GM13976 (cell line): ENCODE results near the gene ATP10B.
"Not testable (repeated sequence)": the region's sequence is repeated elsewhere in the genome, so short reads cannot be mapped to it uniquely, and the experiment has no call there.

Experiments
- DNase-seq: peaks from one replicate; pipeline ENCODE4 v3.0.0; 2012; ENCODE audit warnings: low spot score
- in situ Hi-C: fragments of 300-500 bp; cut with MboI; formaldehyde crosslinking; loops from one replicate; pipeline ENCODE4 v1.12.0; 2022; ENCODE audit warnings: low sequenced_read_pairs, mixed read lengths, inconsistent platforms; ENCODE audit not compliant: unreplicated experiment
- TF ChIP-seq, protein P1 (sequence below): IDR thresholded peaks from 2 replicates; pipeline ENCODE4 v1.5.1; 2012; ENCODE audit warnings: borderline replicate concordance, mild to moderate bottlenecking; ENCODE audit not compliant: insufficient read depth; ENCODE audit errors: extremely low read depth, missing control alignments, control extremely low read depth

ATP10B gene, protein sequence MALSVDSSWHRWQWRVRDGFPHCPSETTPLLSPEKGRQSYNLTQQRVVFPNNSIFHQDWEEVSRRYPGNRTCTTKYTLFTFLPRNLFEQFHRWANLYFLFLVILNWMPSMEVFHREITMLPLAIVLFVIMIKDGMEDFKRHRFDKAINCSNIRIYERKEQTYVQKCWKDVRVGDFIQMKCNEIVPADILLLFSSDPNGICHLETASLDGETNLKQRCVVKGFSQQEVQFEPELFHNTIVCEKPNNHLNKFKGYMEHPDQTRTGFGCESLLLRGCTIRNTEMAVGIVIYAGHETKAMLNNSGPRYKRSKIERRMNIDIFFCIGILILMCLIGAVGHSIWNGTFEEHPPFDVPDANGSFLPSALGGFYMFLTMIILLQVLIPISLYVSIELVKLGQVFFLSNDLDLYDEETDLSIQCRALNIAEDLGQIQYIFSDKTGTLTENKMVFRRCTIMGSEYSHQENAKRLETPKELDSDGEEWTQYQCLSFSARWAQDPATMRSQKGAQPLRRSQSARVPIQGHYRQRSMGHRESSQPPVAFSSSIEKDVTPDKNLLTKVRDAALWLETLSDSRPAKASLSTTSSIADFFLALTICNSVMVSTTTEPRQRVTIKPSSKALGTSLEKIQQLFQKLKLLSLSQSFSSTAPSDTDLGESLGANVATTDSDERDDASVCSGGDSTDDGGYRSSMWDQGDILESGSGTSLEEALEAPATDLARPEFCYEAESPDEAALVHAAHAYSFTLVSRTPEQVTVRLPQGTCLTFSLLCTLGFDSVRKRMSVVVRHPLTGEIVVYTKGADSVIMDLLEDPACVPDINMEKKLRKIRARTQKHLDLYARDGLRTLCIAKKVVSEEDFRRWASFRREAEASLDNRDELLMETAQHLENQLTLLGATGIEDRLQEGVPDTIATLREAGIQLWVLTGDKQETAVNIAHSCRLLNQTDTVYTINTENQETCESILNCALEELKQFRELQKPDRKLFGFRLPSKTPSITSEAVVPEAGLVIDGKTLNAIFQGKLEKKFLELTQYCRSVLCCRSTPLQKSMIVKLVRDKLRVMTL (N-terminal part only)

DNA sequence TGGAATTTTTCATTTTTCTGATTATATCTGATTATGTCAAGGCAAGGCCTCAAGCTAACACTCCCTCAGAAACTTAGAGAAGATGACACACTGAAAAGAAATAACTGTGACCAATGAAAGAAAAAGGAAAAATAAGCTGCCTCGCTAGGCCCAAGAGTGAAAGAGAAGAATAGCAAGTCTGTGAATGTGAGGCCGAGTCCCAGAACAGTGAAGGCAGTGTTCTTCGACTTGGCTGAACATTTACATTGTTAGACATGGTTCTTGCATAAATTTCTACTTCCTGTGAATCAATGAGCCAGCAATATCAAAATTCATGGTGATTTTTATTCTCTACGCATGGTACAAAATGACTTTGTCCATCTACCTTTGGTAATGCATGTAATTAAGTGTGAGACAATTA is at the start of gene ATP10B:
ATP10B (minus strand) TSS at position 163 of the 400 bp plus-strand sequence. CDS start 164,137 bp downstream, outside the sequence.
- DNase-seq: no peak
- in situ Hi-C loops: no loop called here
- TF ChIP-seq, protein P1, sequence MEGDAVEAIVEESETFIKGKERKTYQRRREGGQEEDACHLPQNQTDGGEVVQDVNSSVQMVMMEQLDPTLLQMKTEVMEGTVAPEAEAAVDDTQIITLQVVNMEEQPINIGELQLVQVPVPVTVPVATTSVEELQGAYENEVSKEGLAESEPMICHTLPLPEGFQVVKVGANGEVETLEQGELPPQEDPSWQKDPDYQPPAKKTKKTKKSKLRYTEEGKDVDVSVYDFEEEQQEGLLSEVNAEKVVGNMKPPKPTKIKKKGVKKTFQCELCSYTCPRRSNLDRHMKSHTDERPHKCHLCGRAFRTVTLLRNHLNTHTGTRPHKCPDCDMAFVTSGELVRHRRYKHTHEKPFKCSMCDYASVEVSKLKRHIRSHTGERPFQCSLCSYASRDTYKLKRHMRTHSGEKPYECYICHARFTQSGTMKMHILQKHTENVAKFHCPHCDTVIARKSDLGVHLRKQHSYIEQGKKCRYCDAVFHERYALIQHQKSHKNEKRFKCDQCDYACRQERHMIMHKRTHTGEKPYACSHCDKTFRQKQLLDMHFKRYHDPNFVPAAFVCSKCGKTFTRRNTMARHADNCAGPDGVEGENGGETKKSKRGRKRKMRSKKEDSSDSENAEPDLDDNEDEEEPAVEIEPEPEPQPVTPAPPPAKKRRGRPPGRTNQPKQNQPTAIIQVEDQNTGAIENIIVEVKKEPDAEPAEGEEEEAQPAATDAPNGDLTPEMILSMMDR: no peak

DNA sequence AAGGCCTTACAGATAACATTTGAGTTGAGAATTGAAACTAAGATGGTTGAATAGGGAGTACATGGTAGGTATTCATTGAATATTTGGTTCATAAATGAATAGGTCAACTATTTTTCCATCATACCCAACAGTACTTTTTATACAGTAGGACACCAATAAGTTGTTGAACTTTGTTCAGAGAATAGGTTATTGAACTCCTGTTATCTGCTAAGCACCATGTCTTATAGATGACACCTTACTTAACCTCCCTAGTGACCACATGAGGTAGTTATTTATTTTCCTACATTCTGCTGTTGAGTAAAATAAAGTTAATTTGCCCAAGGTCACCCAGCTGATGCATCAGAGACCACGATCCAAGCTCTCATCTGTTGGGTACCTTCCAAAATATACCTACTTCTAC is 49.6 kb upstream of the ATP10B start:
- no peak for DNase-seq
- TF ChIP-seq, protein P1: no peak
- in situ Hi-C loops: no loop called here

DNA sequence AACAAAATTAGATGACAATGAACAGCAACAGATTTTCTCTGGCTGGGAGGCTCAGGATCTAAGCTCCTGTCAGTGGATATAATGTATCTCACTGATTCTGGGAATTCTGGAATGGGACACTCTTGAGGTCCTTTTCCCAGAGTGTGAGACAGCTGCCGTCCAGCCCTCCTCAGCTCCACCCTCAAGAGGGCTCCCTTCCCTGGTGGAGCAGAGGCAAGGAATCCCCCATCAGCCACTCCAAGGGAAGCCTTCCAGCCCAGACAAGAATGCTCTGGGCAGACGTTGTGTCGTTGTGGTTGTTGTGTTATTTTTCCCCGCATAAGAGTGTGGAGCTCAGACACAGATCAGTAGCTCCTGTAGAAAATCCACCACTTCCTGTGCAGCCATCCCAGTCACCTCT is 47.7 kb upstream of the ATP10B start:
- in situ Hi-C loops: no loop called here
- TF ChIP-seq, protein P1: no peak
- DNase-seq: no peak

DNA sequence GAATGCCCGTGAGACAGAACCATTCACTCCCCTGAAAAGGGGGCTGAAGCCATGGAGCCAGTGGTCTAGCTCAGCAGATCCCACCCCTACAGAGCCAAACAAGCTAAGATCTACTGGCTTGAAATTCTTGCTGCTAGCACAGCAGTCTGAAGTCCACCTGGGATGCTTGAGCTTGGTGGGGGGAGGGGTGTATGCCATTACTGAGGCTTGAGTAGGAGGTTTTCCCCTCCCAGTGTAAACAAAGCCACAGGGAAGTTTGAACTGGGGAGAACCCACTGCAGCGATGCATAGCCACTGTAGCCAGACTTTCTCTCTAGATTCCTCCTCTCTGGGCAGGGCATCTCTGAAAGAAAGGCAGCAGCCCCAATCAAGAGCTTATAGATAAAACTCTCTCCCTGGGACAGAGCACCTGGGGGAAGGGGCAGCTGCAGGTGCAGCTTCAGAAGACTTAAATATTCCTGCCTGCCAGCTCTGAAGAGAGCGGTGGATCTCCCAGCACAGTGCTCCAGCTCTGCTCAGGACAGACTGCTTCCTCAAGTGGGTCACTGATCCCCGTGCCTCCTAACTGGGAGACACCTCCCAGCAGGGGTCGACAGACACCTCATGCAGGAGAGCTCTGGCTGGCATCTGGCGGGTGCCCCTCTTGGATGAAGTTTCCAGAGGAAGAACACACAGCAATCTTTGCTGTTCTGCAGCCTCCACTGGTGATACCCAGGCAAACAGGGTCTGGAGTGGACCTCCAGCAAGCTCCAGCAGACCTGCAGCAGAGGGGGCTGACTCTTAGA is 41.4 kb upstream of the ATP10B start:
- in situ Hi-C loops, DNase-seq: not testable (repeated sequence)

DNA sequence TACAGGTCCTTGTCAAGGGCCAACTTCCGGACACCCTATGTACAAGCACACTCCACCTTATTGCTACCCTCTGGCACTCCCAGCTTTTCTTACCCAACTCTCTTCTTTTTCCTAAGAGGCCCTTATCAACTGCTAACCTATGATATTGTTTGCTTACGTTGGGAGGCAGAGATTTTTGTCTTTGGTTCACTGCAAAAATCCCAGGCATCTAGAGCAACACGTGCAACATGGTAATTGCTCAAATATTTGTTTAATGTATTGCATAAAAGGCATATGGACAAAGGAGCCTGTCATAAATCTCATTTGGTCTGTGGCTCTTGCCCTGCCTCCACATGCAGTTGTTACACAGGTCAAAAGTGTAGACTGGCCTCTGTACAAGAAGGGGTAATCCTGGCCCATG is 35.8 kb upstream of the ATP10B start:
- DNase-seq: no peak
- TF ChIP-seq, protein P1: no peak
- in situ Hi-C loops: no loop called here

DNA sequence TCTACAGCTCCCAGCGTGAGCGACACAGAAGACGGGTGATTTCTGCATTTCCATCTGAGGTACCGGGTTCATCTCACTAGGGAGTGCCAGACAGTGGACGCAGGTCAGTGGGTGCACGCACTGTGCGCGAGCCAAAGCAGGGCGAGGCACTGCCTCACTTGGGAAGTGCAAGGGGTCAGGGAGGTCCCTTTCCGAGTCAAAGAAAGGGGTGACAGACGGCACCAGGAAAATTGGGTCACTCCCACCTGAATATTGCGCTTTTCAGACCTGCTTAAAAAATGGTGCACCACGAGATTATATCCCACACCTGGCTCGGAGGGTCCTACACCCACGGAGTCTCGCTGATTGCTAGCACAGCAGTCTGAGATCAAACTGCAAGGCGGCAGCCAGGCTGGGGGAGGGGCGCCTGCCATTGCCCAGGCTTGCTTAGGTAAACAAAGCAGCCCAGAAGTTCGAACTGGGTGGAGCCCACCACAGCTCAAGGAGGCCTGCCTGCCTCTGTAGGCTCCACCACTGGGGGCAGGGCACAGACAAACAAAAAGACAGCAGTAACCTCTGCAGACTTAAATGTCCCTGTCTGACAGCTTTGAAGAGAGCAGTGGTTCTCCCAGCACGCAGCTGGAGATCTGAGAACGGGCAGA is 21.7 kb upstream of the ATP10B start:
- DNase-seq, in situ Hi-C loops: not testable (repeated sequence)

DNA sequence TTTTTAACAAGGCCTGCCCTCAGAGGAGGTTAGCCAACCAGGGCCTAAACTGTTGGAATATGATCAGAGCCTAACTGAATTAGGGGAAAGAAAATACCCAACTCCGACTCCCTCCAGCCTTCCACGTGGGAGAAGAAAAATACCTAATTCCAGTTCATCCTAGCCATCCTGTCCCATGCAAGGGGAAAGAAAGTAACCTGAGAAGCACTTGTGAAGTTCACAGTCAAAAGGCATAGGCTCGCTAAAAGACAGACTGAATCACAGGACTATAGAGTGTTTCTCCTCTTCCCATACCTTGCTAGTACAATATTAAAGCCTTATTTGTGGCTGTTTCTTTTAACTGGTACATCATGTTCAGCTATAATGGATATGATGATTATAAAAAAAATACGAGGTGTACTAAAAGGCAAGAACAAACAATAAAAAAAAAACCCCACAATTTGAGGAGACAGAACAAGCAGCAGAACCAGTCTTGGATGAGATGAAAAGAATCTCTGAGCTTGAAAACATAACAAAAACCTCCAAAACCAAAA is 18.0 kb upstream of the ATP10B start:
- no peak for DNase-seq
- in situ Hi-C loops: no loop called here
- TF ChIP-seq, protein P1: no peak
